ENCODE measurements around the gene CHN2.

The CHN2 gene

GRCh38 chr7:29444267-29444666, 249.7 kb downstream of the CHN2 start:
- TF ChIP-seq CTCF (IDR thresholded peaks at IDR 0.05; ENCODE audit: control insufficient read depth, insufficient read depth, low read depth, low read length, missing control alignments): no peak
- DNase-seq (ENCODE audit: low read depth): no peak
- H3K4me3 ChIP-seq (ENCODE audit: control insufficient read depth, low read depth, low read length): no peak overlapping the region

GRCh38 chr7:29445736-29446135, 251.2 kb downstream of the CHN2 start:
- no peak for DNase-seq (ENCODE audit: low read depth)
- no peak for TF ChIP-seq CTCF (IDR thresholded peaks at IDR 0.05; ENCODE audit: control insufficient read depth, insufficient read depth, low read depth, low read length, missing control alignments)

GRCh38 chr7:29447828-29448227, 253.3 kb downstream of the CHN2 start:
- no peak overlapping the region for H3K4me3 ChIP-seq (ENCODE audit: control insufficient read depth, low read depth, low read length)
- no peak for DNase-seq (ENCODE audit: low read depth)
- TF ChIP-seq CTCF (IDR thresholded peaks at IDR 0.05; ENCODE audit: control insufficient read depth, insufficient read depth, low read depth, low read length, missing control alignments): no peak

More at GRCh38 chr7:29445736-29446135, 251.2 kb downstream of the CHN2 start:
- H3K4me3 ChIP-seq (ENCODE audit: control insufficient read depth, low read depth, low read length): no peak overlapping the region

- H3K4me3 ChIP-seq (ENCODE audit: control insufficient read depth, low read depth, low read length): no peak overlapping the region
- no peak for DNase-seq (ENCODE audit: low read depth)
- TF ChIP-seq CTCF (IDR thresholded peaks at IDR 0.05; ENCODE audit: control insufficient read depth, insufficient read depth, low read depth, low read length, missing control alignments): no peak
These were observed 255.1 kb downstream of the CHN2 start for GRCh38 chr7:29449569-29450260.

GRCh38 chr7:29453021-29453420, 258.4 kb downstream of the CHN2 start:
- DNase-seq (ENCODE audit: low read depth): no peak
- no peak overlapping the region for H3K4me3 ChIP-seq (ENCODE audit: control insufficient read depth, low read depth, low read length)
- no peak for TF ChIP-seq CTCF (IDR thresholded peaks at IDR 0.05; ENCODE audit: control insufficient read depth, insufficient read depth, low read depth, low read length, missing control alignments)

- H3K4me3 ChIP-seq (ENCODE audit: control insufficient read depth, low read depth, low read length): no peak overlapping the region
- no peak for DNase-seq (ENCODE audit: low read depth)
- no peak for TF ChIP-seq CTCF (IDR thresholded peaks at IDR 0.05; ENCODE audit: control insufficient read depth, insufficient read depth, low read depth, low read length, missing control alignments)
These were observed 259.9 kb downstream of the CHN2 start for GRCh38 chr7:29454464-29454863.
